GM12892 (cell line): ENCODE data around the gene SLC6A4.

Experiments used
- POLR2A ChIP-seq: IDR thresholded peaks from 2 replicates; pipeline ENCODE4 v1.6.1; 2011; ENCODE audit warnings: low read depth, low read length, control low read depth
- POLR2AphosphoS5 ChIP-seq: IDR thresholded peaks from 2 replicates; pipeline ENCODE4 v1.6.1; 2011; ENCODE audit warnings: low read depth, low read length, control low read depth
- TAF1 ChIP-seq: IDR thresholded peaks from 2 replicates; pipeline ENCODE4 v1.6.1; 2011; ENCODE audit warnings: low read depth, mild to moderate bottlenecking, control low read depth, low read length, borderline replicate concordance

DNA sequence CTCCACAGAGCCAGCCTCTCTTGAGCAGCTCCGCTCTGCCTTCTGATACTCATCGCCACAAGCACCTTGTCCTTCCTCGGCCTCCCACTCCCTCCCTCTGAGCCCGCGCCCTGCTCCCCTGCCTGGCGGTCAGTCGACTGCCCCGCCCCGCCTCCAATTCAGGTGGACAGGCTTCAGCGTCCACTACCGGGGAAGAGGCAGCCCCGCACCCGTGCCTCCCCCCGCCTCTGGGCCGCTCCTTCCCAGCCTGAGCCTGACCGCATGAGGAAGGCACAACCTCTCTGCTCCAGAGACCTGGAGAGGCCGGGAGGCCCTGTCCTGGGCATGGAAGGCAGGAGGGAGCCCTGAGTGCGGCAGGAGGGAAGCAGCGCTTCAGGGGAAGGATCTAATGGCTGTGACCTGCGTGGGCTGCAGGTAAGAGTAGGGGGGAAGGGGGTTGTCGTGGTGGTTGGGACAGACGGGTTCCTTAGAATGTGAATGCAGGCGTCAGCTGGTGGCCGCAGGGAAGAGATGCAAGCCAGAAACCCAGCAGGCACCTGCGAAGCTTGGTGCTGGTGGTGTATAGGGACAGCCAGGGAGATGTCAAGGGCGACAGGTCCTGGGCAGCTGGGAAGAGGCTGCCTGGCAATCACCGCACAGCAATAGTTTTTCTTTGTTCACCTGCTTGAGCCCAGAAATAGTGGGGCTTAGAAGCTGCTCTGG is 3.0 kb upstream of the SLC6A4 start:
- TF ChIP-seq POLR2AphosphoS5: no peak
- TF ChIP-seq POLR2A: no peak
- no peak for TF ChIP-seq TAF1
